Kidney epithelial cell (primary cell): ENCODE data around the gene CBARP. TPM values are rescaled to one million over a fixed set of nuclear protein-coding genes. Genes with fewer than 3 reads are reported as not detected.

Experiments
- DNase-seq: peaks from one replicate; pipeline ENCODE4 v3.0.0-alpha.2; 2010; ENCODE audit warnings: low read depth
- H3K27me3 ChIP-seq: 2 replicates; pipeline ENCODE4 v1.6.0; 2011; ENCODE audit warnings: low read length; ENCODE audit not compliant: control insufficient read depth, insufficient read depth
- H3K36me3 ChIP-seq: 2 replicates; pipeline ENCODE4 v1.5.1; 2011; ENCODE audit warnings: low read length; ENCODE audit not compliant: control insufficient read depth, insufficient read depth
- H3K4me3 ChIP-seq: 2 replicates; pipeline ENCODE4 v1.5.1; 2011; ENCODE audit warnings: low read depth, mild to moderate bottlenecking, control low read depth, low read length
- CTCF ChIP-seq: IDR thresholded peaks from 2 replicates; pipeline ENCODE4 v1.5.1; 2011; ENCODE audit warnings: mild to moderate bottlenecking, moderate library complexity, low read length, control low read depth, inconsistent platforms; ENCODE audit not compliant: insufficient read depth, poor library complexity, severe bottlenecking
- total RNA-seq: library from RNA; depleted of rRNA; stranded (reverse); fragments of >200 nt; gene quantifications from 2 replicates; pipeline ENCODE4 v1.2.3, GENCODE V29; 2015

Gene CBARP
- total RNA-seq, 1 donor from 2014 or later = 5.1 TPM

- no peak for TF ChIP-seq CTCF
- no peaks in the 10 kb centered on the region for H3K27me3 ChIP-seq
- no peak overlapping the region for H3K4me3 ChIP-seq
- no peak for DNase-seq
- H3K36me3 ChIP-seq = no peaks in the 10 kb centered on the region
Observed at GRCh38 chr19:1182068-1182467, 55.7 kb downstream of the CBARP start.

- H3K36me3 ChIP-seq = no peaks in the 10 kb centered on the region
- no peak overlapping the region for H3K4me3 ChIP-seq
- no peak for TF ChIP-seq CTCF
- H3K27me3 ChIP-seq = no peaks in the 10 kb centered on the region
- no peak for DNase-seq
Observed at GRCh38 chr19:1181606-1182005, 56.2 kb downstream of the CBARP start.

Other genes starting within 250 kb of the CBARP start
- gene GRIN3B, start 237.6 kb downstream of the CBARP start, total RNA-seq = 0.08 and 1.6 TPM in 2 replicates
- gene TMEM259, start 216.9 kb downstream of the CBARP start, total RNA-seq = 204 and 221 TPM in 2 replicates
- not detected in 2 replicates for gene RNU6-2, start 216.5 kb downstream of the CBARP start, total RNA-seq
- gene CNN2, start 211.4 kb downstream of the CBARP start, total RNA-seq = 285 and 314 TPM in 2 replicates
- gene ABCA7, start 197.9 kb downstream of the CBARP start, total RNA-seq = 16.4 and 17.0 TPM in 2 replicates
- 1.4 and 4.2 TPM in 2 replicates for gene ARHGAP45, start 170.8 kb downstream of the CBARP start, total RNA-seq
- 204 and 267 TPM in 2 replicates for gene POLR2E, start 142.6 kb downstream of the CBARP start, total RNA-seq
- 538 and 611 TPM in 2 replicates for gene GPX4, start 134.0 kb downstream of the CBARP start, total RNA-seq
- gene SBNO2, start 63.7 kb downstream of the CBARP start, total RNA-seq = 48.8 and 56.7 TPM in 2 replicates
- 78.3 and 86.5 TPM in 2 replicates for gene STK11, start 32.2 kb downstream of the CBARP start, total RNA-seq
- 55.3 and 69.8 TPM in 2 replicates for gene ATP5F1D, start 3.7 kb upstream of the CBARP start, total RNA-seq
- gene MIDN, start 10.6 kb upstream of the CBARP start, total RNA-seq = 66.8 and 69.4 TPM in 2 replicates
- 298 and 403 TPM in 2 replicates for gene CIRBP, start 31.3 kb upstream of the CBARP start, total RNA-seq
- 58.5 and 75.0 TPM in 2 replicates for gene FAM174C, start 37.5 kb upstream of the CBARP start, total RNA-seq
- 3.1 and 5.3 TPM in 2 replicates for gene EFNA2, start 47.9 kb upstream of the CBARP start, total RNA-seq
- 165 and 189 TPM in 2 replicates for gene NDUFS7, start 145.9 kb upstream of the CBARP start, total RNA-seq
- gene GAMT, start 163.5 kb upstream of the CBARP start, total RNA-seq = 17.5 and 20.3 TPM in 2 replicates
- gene DAZAP1, start 169.6 kb upstream of the CBARP start, total RNA-seq = 74.5 and 77.0 TPM in 2 replicates
- 1,778 and 3,178 TPM in 2 replicates for gene RPS15, start 200.4 kb upstream of the CBARP start, total RNA-seq
- not detected in 2 replicates for gene APC2, start 212.1 kb upstream of the CBARP start, total RNA-seq
- gene C19orf25, start 241.2 kb upstream of the CBARP start, total RNA-seq = 38.8 and 40.0 TPM in 2 replicates